NCI-H345 (cell line): ENCODE results near the gene ANKUB1.

Source experiments
- DNase-seq: peaks from one replicate; lab custom pipeline; 2025; lab: John Stamatoyannopoulos, UW

The ANKUB1 gene

GRCh38 chr3:149763565-149764195 is 28.7 kb downstream of the ANKUB1 start:
- no peak for DNase-seq

DNA sequence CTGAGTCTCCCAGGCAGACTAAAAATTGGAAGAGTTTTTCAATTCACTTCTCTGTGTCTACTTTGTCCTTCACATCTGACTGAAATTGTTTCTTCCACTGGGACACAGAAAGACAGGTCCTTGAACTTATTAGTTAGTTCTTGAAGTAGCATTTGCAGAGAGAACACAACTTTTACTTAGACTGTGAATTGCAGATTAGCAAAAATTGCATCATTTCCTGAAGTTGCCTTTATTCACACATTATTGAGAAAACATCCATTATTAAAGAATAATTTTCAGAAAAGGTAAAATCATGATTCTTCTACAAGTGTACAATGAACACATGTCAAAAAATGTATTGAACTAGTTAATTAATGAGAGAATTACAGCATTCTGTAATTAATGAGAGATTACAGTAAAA is 38.6 kb downstream of the ANKUB1 start:
- no peak for DNase-seq

DNA sequence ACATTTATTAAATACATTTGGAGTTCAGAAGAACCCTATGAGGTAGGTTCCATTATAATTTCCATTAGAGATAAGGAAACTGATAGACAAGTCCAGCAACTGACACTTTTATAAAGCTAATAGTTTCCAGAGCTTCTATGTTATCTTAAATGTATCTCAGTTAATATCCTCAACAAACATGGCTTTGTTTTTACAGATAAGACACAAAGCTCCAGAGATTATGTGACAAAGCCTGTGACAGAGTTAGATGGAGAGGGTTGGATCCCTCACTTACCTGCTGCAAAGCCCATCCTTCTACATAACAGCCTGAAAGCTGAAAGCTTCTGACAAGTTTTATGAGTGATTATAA is 39.6 kb downstream of the ANKUB1 start:
- no peak for DNase-seq

- DNase-seq, result peak; percentile 87
Measured at GRCh38 chr3:149752051-149752787, 40.1 kb downstream of the ANKUB1 start, which contains the start of gene COMMD2. Gene COMMD2, minus strand, starts transcription at chr3:149752489. Its CDS starts 45 bp downstream, at chr3:149752444.

GRCh38 chr3:149751551-149751950 is 40.8 kb downstream of the ANKUB1 start:
- DNase-seq, result no peak

DNA sequence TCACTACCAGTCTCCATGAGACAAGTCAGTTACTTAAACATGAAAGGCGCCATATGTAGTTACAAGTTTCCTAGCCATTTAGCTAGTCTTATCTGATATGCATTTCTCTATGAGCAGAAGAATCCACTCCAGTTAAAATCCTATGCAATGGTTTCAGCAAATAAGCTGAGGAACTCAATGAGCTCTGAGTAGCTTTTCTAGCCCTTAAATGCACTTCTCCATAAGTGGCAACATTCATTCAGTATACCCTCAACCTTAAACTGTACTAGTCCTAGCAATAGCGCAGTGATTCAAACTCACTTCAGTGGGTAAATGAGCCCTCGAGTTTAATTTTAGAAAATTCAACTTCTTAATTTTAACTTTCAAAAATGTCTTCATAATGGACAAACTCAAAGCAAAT is 47.7 kb downstream of the ANKUB1 start:
- DNase-seq, result no peak

GRCh38 chr3:149744151-149744550 is 48.2 kb downstream of the ANKUB1 start:
- no peak for DNase-seq

- DNase-seq, result no peak
Measured at GRCh38 chr3:149739396-149739795, 53.0 kb downstream of the ANKUB1 start.

- DNase-seq, result no peak
Measured at GRCh38 chr3:149738876-149739275, 53.5 kb downstream of the ANKUB1 start.

DNA sequence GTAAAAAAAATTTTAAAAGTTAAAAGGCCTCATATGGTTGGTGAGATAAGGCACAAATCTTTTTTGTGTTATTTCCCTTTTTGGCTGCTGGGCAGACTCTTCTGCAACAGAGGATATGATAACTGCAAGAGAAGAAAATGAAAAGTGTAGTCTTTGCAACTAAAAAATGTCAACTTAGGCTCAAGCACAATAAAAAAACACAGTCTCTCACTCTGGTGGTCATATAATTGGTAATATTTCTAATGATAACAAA is 55.5 kb downstream of the ANKUB1 start:
- DNase-seq, result no peak

- DNase-seq, result no peak
Measured at GRCh38 chr3:149736175-149736952, 56.0 kb downstream of the ANKUB1 start.

DNA sequence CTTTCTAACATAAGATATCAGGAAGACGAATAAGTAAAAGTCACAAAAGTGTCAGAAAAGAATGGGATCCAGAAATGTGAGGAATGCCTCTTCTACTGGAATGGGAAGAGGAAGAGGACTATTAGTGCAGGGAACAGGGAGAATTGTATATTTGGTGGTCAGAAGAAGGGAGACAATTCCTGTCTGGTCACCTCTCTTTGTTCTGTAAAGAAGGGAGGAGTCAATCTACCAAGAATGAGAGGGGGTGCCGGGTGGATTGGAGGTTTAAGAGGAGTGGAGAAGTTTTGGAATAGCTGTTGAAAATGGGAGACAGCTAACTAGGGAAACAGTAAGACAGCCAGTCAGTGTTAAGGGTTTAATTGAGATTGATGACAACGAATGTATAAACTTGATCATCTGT is 60.1 kb downstream of the ANKUB1 start:
- DNase-seq, result no peak

GRCh38 chr3:149727656-149728055 is 64.7 kb downstream of the ANKUB1 start:
- DNase-seq, result no peak

DNA sequence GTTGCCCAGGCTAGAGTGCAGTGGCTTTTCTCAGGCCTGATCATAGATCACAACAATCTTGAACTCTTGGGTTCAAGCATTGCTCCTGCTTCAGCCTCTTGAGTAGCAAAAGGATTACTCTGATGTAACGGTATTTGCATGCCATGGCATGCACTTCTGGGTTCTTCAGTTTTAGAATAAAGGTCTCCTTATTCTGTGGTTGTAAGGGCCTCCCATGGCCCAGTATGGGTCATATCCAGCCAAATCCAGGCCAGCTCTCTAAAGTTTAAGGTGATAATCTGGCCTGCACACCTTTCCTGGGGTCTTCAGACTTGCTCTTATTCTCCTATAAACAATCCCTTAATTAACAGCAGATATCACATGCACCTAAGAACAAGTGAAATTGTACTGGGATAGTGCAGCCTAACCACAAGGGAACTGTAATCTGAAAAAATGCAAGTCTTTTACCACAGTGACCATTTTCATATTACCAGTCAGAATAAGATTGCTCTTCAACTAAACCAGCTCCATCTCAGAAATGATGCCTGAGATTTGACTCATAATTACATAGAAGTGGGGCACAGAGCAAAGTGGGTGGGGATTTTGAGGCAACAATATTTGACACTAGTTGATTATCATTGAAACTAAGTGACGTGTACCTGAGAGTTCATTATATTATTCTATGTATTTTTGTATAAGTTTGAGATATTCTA is 65.5 kb downstream of the ANKUB1 start:
- DNase-seq, result no peak

- no peak for DNase-seq
Measured at GRCh38 chr3:149723781-149724180, 68.6 kb downstream of the ANKUB1 start.

- DNase-seq, result no peak
Measured at GRCh38 chr3:149720918-149721317, 71.4 kb downstream of the ANKUB1 start.

- DNase-seq, result peak; percentile 25
Measured at GRCh38 chr3:149717391-149718056, 74.8 kb downstream of the ANKUB1 start.

DNA sequence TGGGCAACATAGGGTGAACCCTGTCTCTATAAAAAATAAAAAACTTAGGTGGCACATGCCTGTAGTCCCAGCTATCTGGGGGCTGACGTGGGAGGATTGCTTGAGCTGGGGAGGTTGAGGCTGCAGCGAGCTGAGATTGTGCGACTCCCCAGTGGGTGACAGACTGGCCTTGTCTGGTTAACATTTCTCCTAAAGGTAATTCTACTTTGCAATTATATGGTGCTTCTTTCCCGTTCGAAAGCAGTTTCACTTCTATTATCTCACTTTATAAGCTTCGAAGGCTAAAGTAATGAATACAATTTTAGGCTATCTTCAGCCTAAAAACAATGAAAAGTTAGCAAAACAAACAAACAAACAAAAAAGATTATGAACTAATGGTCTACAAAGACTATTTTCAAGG is 75.4 kb downstream of the ANKUB1 start:
- DNase-seq, result no peak

DNA sequence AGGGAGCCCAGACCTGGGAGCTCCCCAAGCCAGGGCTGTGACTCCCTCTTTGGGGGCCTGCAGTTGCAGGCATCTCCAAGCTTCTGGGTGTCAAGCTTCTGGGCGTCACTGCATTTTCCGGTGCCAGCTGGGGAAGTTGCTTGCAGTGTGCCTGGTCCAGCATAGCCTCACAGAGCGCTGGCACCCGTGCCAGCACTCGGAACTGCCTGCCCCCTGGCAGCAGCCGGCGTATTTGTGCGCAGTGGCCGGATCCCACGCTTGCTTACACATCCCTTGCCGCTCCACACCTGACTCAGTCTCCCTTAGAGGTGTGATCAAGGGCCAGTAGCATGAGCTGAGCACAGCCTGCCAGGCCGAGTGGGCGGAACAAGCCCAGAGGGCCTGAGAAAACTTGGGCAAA is 77.1 kb downstream of the ANKUB1 start:
- DNase-seq, result no peak

- DNase-seq, result no peak
Measured at GRCh38 chr3:149713730-149714654, 78.4 kb downstream of the ANKUB1 start.
